ENCODE results near the gene TANK.

GRCh38 chr2:161172901-161173540 lies 12.8 kb downstream of the TANK start:
- TF ChIP-seq HIVEP1 (CRISPR knock-in tag; IDR thresholded peaks at IDR 0.05): no peak
- no peak for TF ChIP-seq ZNF589 (CRISPR knock-in tag; conservative IDR thresholded peaks at IDR 0.05)
- no peak for TF ChIP-seq PRDM4 (CRISPR knock-in tag; IDR thresholded peaks at IDR 0.05; ENCODE audit: borderline replicate concordance)

Measured in HepG2 (cell line).